Brain microvascular endothelial cell (primary cell): ENCODE data around the gene DPH3.

Experiments
- DNase-seq: peaks from one replicate; pipeline ENCODE4 v3.0.0-alpha.2; 2020
- H3K27ac ChIP-seq: fragments of 250-450 bp; sonication (Bioruptor Pico); 2 replicates; pipeline ENCODE4 v1.5.1; 2020; ENCODE audit warnings: mild to moderate bottlenecking, moderate library complexity
- H3K27me3 ChIP-seq: fragments of 250-450 bp; sonication (Bioruptor Pico); replicated peaks from 2 replicates; pipeline ENCODE4 v1.5.1; 2020; ENCODE audit warnings: mild to moderate bottlenecking
- H3K36me3 ChIP-seq: fragments of 250-450 bp; sonication (Bioruptor Pico); replicated peaks from 2 replicates; pipeline ENCODE4 v1.5.1; 2020; ENCODE audit warnings: mild to moderate bottlenecking
- H3K4me3 ChIP-seq: 2 replicates; pipeline ENCODE4 v1.5.1; 2011; ENCODE audit warnings: low read depth, mild to moderate bottlenecking, control low read depth, low read length, moderate library complexity
- CTCF ChIP-seq: IDR thresholded peaks from 2 replicates; pipeline ENCODE4 v1.5.1; 2011; ENCODE audit warnings: low read depth, mild to moderate bottlenecking, moderate library complexity, low read length, control low read depth, inconsistent platforms; ENCODE audit errors: missing control alignments
- in situ Hi-C: cut with HindIII; loops from 2 replicates; pipeline ENCODE4 v1.10.0; 2017; ENCODE audit warnings: low sequenced_read_pairs, low pct_ligation_motif_present

DPH3 gene

GRCh38 chr3:16241225-16241624 is 23.5 kb downstream of the DPH3 start:
- Histone ChIP-seq H3K36me3 (no peaks in the 10 kb centered on the region), H3K27ac (no peak overlapping the region), H3K27me3 (no peaks in the 10 kb centered on the region), H3K4me3 (no peak overlapping the region)
- DNase-seq, result no peak
- TF ChIP-seq CTCF, result no peak
- in situ Hi-C loops, result no loop called here

GRCh38 chr3:16240229-16241023 is 24.3 kb downstream of the DPH3 start:
- in situ Hi-C loops, result no loop called here
- Histone ChIP-seq H3K27me3 (no peaks in the 10 kb centered on the region), H3K36me3 (no peaks in the 10 kb centered on the region), H3K27ac (peak overlapping the region; percentile 68), H3K4me3 (no peak overlapping the region)
- DNase-seq, result peak; percentile 46
- TF ChIP-seq CTCF, result no peak

- Histone ChIP-seq H3K27me3 (no peaks in the 10 kb centered on the region), H3K4me3 (no peak overlapping the region), H3K36me3 (no peaks in the 10 kb centered on the region), H3K27ac (peak overlapping the region; percentile 68)
- DNase-seq, result no peak
- in situ Hi-C loops, result no loop called here
- no peak for TF ChIP-seq CTCF
Measured at GRCh38 chr3:16239780-16240179, 25.0 kb downstream of the DPH3 start.

- Histone ChIP-seq H3K27me3 (no peaks in the 10 kb centered on the region), H3K36me3 (no peaks in the 10 kb centered on the region), H3K4me3 (no peak overlapping the region), H3K27ac (peak overlapping the region; percentile 68)
- no peak for TF ChIP-seq CTCF
- in situ Hi-C loops, result no loop called here
- DNase-seq, result no peak
Measured at GRCh38 chr3:16239086-16239770, 25.5 kb downstream of the DPH3 start.

GRCh38 chr3:16236856-16237393 is 27.8 kb downstream of the DPH3 start:
- Histone ChIP-seq H3K27ac (no peak overlapping the region), H3K4me3 (no peak overlapping the region), H3K36me3 (no peaks in the 10 kb centered on the region), H3K27me3 (no peaks in the 10 kb centered on the region)
- in situ Hi-C loops, result no loop called here
- TF ChIP-seq CTCF, result no peak
- no peak for DNase-seq
